HCT116 (cell line): ENCODE results near the gene ASCC1. TPM values are rescaled to one million over a fixed set of nuclear protein-coding genes. Genes with fewer than 3 reads are reported as not detected.

Experiments used
- ATAC-seq: fragments of 200-7000 bp; cut with Tn5 transposase; 2 replicates; pipeline ENCODE4 v1.9.1; 2020; ENCODE audit warnings: mild to moderate bottlenecking, moderate library complexity
- BruUV-seq: library from RNA; stranded (reverse); fragments of 400-500 nt; replicated peaks from 2 replicates; lab custom pipeline; 2021; lab: Mats Ljungman, UMichigan
- CTCF ChIA-PET: fragments of 300-600 bp; sonication (Branson Sonifier 250); formaldehyde crosslinking; loops from one replicate; lab custom pipeline; 2021; ENCODE audit warnings: antibody characterized with exemption; lab: Charles Lee
- POLR2A ChIA-PET: fragments of 300-600, 350-600 bp; sonication (Branson Sonifier 250); formaldehyde crosslinking; loops from one replicate; lab custom pipeline; 2021; ENCODE audit warnings: antibody characterized with exemption; lab: Charles Lee
- RAD21 ChIA-PET, 2 experiments: fragments of 300-600 bp; sonication (Branson Sonifier 250); formaldehyde crosslinking; loops; one replicate each; lab custom pipeline; 2023; ENCODE audit warnings: low total read pairs in 2 of 2; ENCODE audit not compliant: uncharacterized antibody in 2 of 2, unreplicated experiment in 2 of 2, low non-redundant PET in 1 of 2; lab: Charles Lee
- DNase-seq: peaks from one replicate; pipeline ENCODE4 v3.0.0-alpha.2; 2010; ENCODE audit warnings: low read depth, low spot score
- H2AFZ ChIP-seq: fragments of 200-600 bp; shearing (Covaris generic), sonication (generic); 2 replicates; pipeline ENCODE4 v1.6.1; 2017; ENCODE audit warnings: low read depth, mixed run types, mixed read lengths, antibody characterized with exemption, low read length; ENCODE audit not compliant: poor library complexity, severe bottlenecking
- H3K27ac ChIP-seq: 2 replicates; pipeline ENCODE4 v1.5.1; 2012; ENCODE audit warnings: low read depth, low read length
- H3K27me3 ChIP-seq: fragments of 200-600 bp; sonication (generic); 2 replicates; pipeline ENCODE4 v1.6.1; 2016; ENCODE audit warnings: mixed run types, low read length, mixed read lengths; ENCODE audit not compliant: insufficient read depth
- H3K36me3 ChIP-seq, 2 experiments: fragments of 200-500 bp in 1 of 2; fragments of 200-600 bp in 1 of 2; sonication (Bioruptor generic) in 1 of 2; sonication (generic) in 1 of 2; 2 replicates each; pipeline versions ENCODE4 v1.5.1 to v1.6.1; 2014 to 2016; ENCODE audit warnings: low read length in 2 of 2, inconsistent platforms in 1 of 2, mixed read lengths in 1 of 2, mixed run types in 1 of 2; ENCODE audit not compliant: insufficient read depth in 2 of 2, control insufficient read depth in 1 of 2
- H3K4me1 ChIP-seq, 2 experiments: fragments of 200-600 bp in 1 of 2; sonication (generic) in 1 of 2; 2 replicates each; pipeline versions ENCODE4 v1.5.1 to v1.6.1; 2012 to 2017; ENCODE audit warnings: low read length in 2 of 2, inconsistent platforms in 1 of 2, mild to moderate bottlenecking in 1 of 2, mixed read lengths in 1 of 2, mixed run types in 1 of 2, moderate library complexity in 1 of 2; ENCODE audit not compliant: insufficient read depth in 2 of 2, control insufficient read depth in 1 of 2
- H3K4me2 ChIP-seq: fragments of 200-600 bp; sonication (generic); 2 replicates; pipeline ENCODE4 v1.6.1; 2017; ENCODE audit warnings: mixed run types, low read length, mixed read lengths
- H3K4me3 ChIP-seq, 2 experiments: fragments of 200-600 bp in 1 of 2; sonication (generic) in 1 of 2; replicated peaks in 1 of 2; 2 replicates each; pipeline ENCODE4 v1.5.1; 2011 to 2016; ENCODE audit warnings: low read length in 2 of 2, control low read depth in 1 of 2, low read depth in 1 of 2, mild to moderate bottlenecking in 1 of 2, mixed read lengths in 1 of 2, mixed run types in 1 of 2
- H3K79me2 ChIP-seq: fragments of 200-600 bp; sonication (generic); 2 replicates; pipeline ENCODE4 v1.6.1; 2017; ENCODE audit warnings: mild to moderate bottlenecking, mixed run types, low read length, moderate library complexity, mixed read lengths; ENCODE audit not compliant: insufficient read depth
- H3K9ac ChIP-seq: fragments of 200-600 bp; sonication (generic); 2 replicates; pipeline ENCODE4 v1.6.1; 2016; ENCODE audit warnings: low read length, mixed read lengths
- H3K9me2 ChIP-seq: fragments of 200-600 bp; sonication (generic), shearing (Covaris generic); 2 replicates; pipeline ENCODE4 v1.6.1; 2017; ENCODE audit warnings: mixed run types, mild to moderate bottlenecking, moderate library complexity; ENCODE audit not compliant: insufficient read depth
- H3K9me3 ChIP-seq, 2 experiments: fragments of 200-500 bp in 1 of 2; fragments of 200-600 bp in 1 of 2; sonication (Bioruptor generic) in 1 of 2; sonication (generic) in 1 of 2; 2 replicates each; pipeline ENCODE4 v1.6.1; 2014 to 2017; ENCODE audit warnings: low read length in 2 of 2, mixed read lengths in 2 of 2, inconsistent platforms in 1 of 2, low read depth in 1 of 2, mild to moderate bottlenecking in 1 of 2, mixed run types in 1 of 2, moderate library complexity in 1 of 2; ENCODE audit not compliant: control insufficient read depth in 1 of 2, insufficient read depth in 1 of 2
- H4K20me1 ChIP-seq: fragments of 200-600 bp; sonication (generic), shearing (Covaris generic); 2 replicates; pipeline ENCODE4 v1.6.1; 2017; ENCODE audit warnings: mixed run types, mild to moderate bottlenecking, moderate library complexity; ENCODE audit not compliant: insufficient read depth
- CBX3 ChIP-seq: IDR thresholded peaks from 2 replicates; pipeline ENCODE4 v1.6.1; 2012; ENCODE audit warnings: low read depth
- CEBPB ChIP-seq: IDR thresholded peaks from 2 replicates; pipeline ENCODE4 v1.6.1; 2012; ENCODE audit warnings: low read depth
- CTCF ChIP-seq, 3 experiments: fragments of 200-600 bp in 1 of 3; sonication (generic) in 1 of 3; IDR thresholded peaks in 2 of 3; conservative IDR thresholded peaks in 1 of 3; 2 replicates each; pipeline ENCODE4 v1.5.1; 2012 to 2017; ENCODE audit warnings: low read depth in 2 of 3, low read length in 2 of 3, antibody characterized with exemption in 1 of 3, borderline replicate concordance in 1 of 3, control low read depth in 1 of 3, mild to moderate bottlenecking in 1 of 3, mixed read lengths in 1 of 3, mixed run types in 1 of 3, moderate library complexity in 1 of 3; ENCODE audit not compliant: insufficient read depth in 1 of 3
- FOSL1 ChIP-seq: IDR thresholded peaks from 2 replicates; pipeline ENCODE4 v1.6.1; 2012; ENCODE audit warnings: low read depth
- JUND ChIP-seq: IDR thresholded peaks from 2 replicates; pipeline ENCODE4 v1.6.1; 2012
- SIN3A ChIP-seq: IDR thresholded peaks from 2 replicates; pipeline ENCODE4 v1.6.1; 2012; ENCODE audit warnings: low read depth
- YY1 ChIP-seq: IDR thresholded peaks from 2 replicates; pipeline ENCODE4 v1.6.1; 2011; ENCODE audit warnings: low read length, low read depth, moderate library complexity, mild to moderate bottlenecking; ENCODE audit not compliant: insufficient replicate concordance; ENCODE audit errors: extremely low read depth
- intact Hi-C: fragments of 100-400 bp; cut with micrococcal nuclease; formaldehyde crosslinking; loops from 2 replicates; pipeline ENCODE4 v1.10.0; 2022
- total RNA-seq: library from RNA; stranded (reverse); gene quantifications from one replicate; pipeline ENCODE4 v1.2.1, GENCODE V29; 2021; ENCODE audit not compliant: unreplicated experiment

The ASCC1 gene
- total RNA-seq, 1 experiment from 2014 or later, result 34.5 TPM

- TF ChIP-seq YY1, result no peak
- TF ChIP-seq CEBPB, result no peak
- TF ChIP-seq JUND, result no peak
- no peak for TF ChIP-seq FOSL1
- TF ChIP-seq SIN3A, result no peak
- no peak for TF ChIP-seq CBX3
These were observed 92.5 kb downstream of the ASCC1 start (continued) for GRCh38 chr10:72123616-72124015.

GRCh38 chr10:72122221-72122620 lies 93.9 kb downstream of the ASCC1 start:
- DNase-seq (no peak), ATAC-seq (no peak)
- H3K9me3 ChIP-seq, result no peaks in the 10 kb centered on the region
- no peaks in the 10 kb centered on the region for H3K79me2 ChIP-seq
- no peaks in the 10 kb centered on the region for H3K27me3 ChIP-seq
- POLR2A ChIA-PET, result interaction anchor here (0.7 kb wide), 1 partner anchor 99 kb away, joined by 3 read pairs; no protein-coding TSS in a partner anchor
- H3K27ac ChIP-seq, result no peak overlapping the region
- no peak overlapping the region for H2AFZ ChIP-seq
- no peak overlapping the region for H3K9ac ChIP-seq
- TF ChIP-seq CTCF (IDR thresholded peaks at IDR 0.05 in 2 of 3, conservative IDR thresholded peaks at IDR 0.05 in 1 of 3; ENCODE audit: borderline replicate concordance in 1 of 3, insufficient read depth in 1 of 3, low read depth in 2 of 3, low read length in 2 of 3) (no peak), YY1 (no peak), CEBPB (no peak)
- H3K4me1 ChIP-seq, result no peaks in the 10 kb centered on the region
- no peaks in the 10 kb centered on the region for H3K36me3 ChIP-seq
- H3K4me3 ChIP-seq, result no peak overlapping the region
- no TSS peak for BruUV-seq
- no peaks in the 10 kb centered on the region for H3K9me2 ChIP-seq
- no peak overlapping the region for H3K4me2 ChIP-seq
- CTCF ChIA-PET, result no interaction called here
- intact Hi-C loops, result no loop called here
- H4K20me1 ChIP-seq, result no peaks in the 10 kb centered on the region
- RAD21 ChIA-PET, result no interaction called here
